Measurements from ENCODE around the gene SOX10.
A peak's percentile ranks its signal among the peaks of the same experiment; 100 is the strongest.
"Not testable (repeated sequence)": the region's sequence is repeated elsewhere in the genome, so short reads cannot be mapped to it uniquely, and the experiment has no call there.

Gene SOX10

GRCh38 chr22:37967637-37968451 is 16.5 kb downstream of the SOX10 start:
- Mint-ChIP-seq H3K27me3 (ENCODE audit: low read depth) (no peaks in the 10 kb centered on the region), H3K27ac (no peak overlapping the region), H3K4me1 (ENCODE audit: low read depth) (no peaks in the 10 kb centered on the region), H3K36me3 (ENCODE audit: low read depth) (peaks cover 13% of the 10 kb centered on the region), H3K9me3 (no peaks in the 10 kb centered on the region), H3K4me3 (no peak overlapping the region)
- DNase-seq (ENCODE audit: low spot score), result no peak

- no peak overlapping the region for H3K4me3 Mint-ChIP-seq
- no peaks in the 10 kb centered on the region for H3K4me1 Mint-ChIP-seq (ENCODE audit: low read depth)
- H3K36me3 Mint-ChIP-seq (ENCODE audit: low read depth), result peaks cover 16% of the 10 kb centered on the region
- no peak for DNase-seq (ENCODE audit: low spot score)
- no peak overlapping the region for H3K27ac Mint-ChIP-seq
- no peaks in the 10 kb centered on the region for H3K27me3 Mint-ChIP-seq (ENCODE audit: low read depth)
- no peaks in the 10 kb centered on the region for H3K9me3 Mint-ChIP-seq
These were observed 17.2 kb downstream of the SOX10 start for GRCh38 chr22:37967147-37967546.

- H3K27ac Mint-ChIP-seq, result no peak overlapping the region
- no peak overlapping the region for H3K4me3 Mint-ChIP-seq
- no peaks in the 10 kb centered on the region for H3K9me3 Mint-ChIP-seq
- H3K27me3 Mint-ChIP-seq (ENCODE audit: low read depth), result no peaks in the 10 kb centered on the region
- no peaks in the 10 kb centered on the region for H3K4me1 Mint-ChIP-seq (ENCODE audit: low read depth)
- DNase-seq (ENCODE audit: low spot score), result no peak
- H3K36me3 Mint-ChIP-seq (ENCODE audit: low read depth), result peaks cover 24% of the 10 kb centered on the region
These were observed 18.3 kb downstream of the SOX10 start for GRCh38 chr22:37965940-37966664.

- H3K4me3 Mint-ChIP-seq, result no peak overlapping the region
- no peaks in the 10 kb centered on the region for H3K9me3 Mint-ChIP-seq
- H3K27me3 Mint-ChIP-seq (ENCODE audit: low read depth), result no peaks in the 10 kb centered on the region
- peaks cover 3% of the 10 kb centered on the region for H3K4me1 Mint-ChIP-seq (ENCODE audit: low read depth)
- H3K36me3 Mint-ChIP-seq (ENCODE audit: low read depth), result peaks cover 49% of the 10 kb centered on the region
- DNase-seq (ENCODE audit: low spot score), result no peak
- H3K27ac Mint-ChIP-seq, result no peak overlapping the region
These were observed 23.3 kb downstream of the SOX10 start for GRCh38 chr22:37961062-37961461.

GRCh38 chr22:37959231-37959825 is 25.0 kb downstream of the SOX10 start:
- Mint-ChIP-seq H3K9me3 (no peaks in the 10 kb centered on the region), H3K27me3 (ENCODE audit: low read depth) (no peaks in the 10 kb centered on the region), H3K4me3 (no peak overlapping the region), H3K4me1 (ENCODE audit: low read depth) (peaks cover 9% of the 10 kb centered on the region), H3K36me3 (ENCODE audit: low read depth) (peaks cover 53% of the 10 kb centered on the region), H3K27ac (no peak overlapping the region)
- no peak for DNase-seq (ENCODE audit: low spot score)

GRCh38 chr22:37957232-37957631 is 27.1 kb downstream of the SOX10 start:
- no peak for DNase-seq (ENCODE audit: low spot score)
- no peaks in the 10 kb centered on the region for H3K9me3 Mint-ChIP-seq
- H3K27me3 Mint-ChIP-seq (ENCODE audit: low read depth), result peaks cover 6% of the 10 kb centered on the region
- no peak overlapping the region for H3K4me3 Mint-ChIP-seq
- no peak overlapping the region for H3K27ac Mint-ChIP-seq
- peaks cover 17% of the 10 kb centered on the region for H3K4me1 Mint-ChIP-seq (ENCODE audit: low read depth)
- H3K36me3 Mint-ChIP-seq (ENCODE audit: low read depth), result peaks cover 51% of the 10 kb centered on the region

- H3K4me3 Mint-ChIP-seq; H3K9me3 Mint-ChIP-seq; H3K27ac Mint-ChIP-seq; DNase-seq (ENCODE audit: low spot score): not testable (repeated sequence)
- Mint-ChIP-seq H3K27me3 (ENCODE audit: low read depth) (peaks cover 13% of the 10 kb centered on the region), H3K4me1 (ENCODE audit: low read depth) (peaks cover 20% of the 10 kb centered on the region), H3K36me3 (ENCODE audit: low read depth) (peaks cover 41% of the 10 kb centered on the region)
These were observed 28.4 kb downstream of the SOX10 start for GRCh38 chr22:37955825-37956397.

- DNase-seq (ENCODE audit: low spot score), result no peak
- Mint-ChIP-seq H3K4me1 (ENCODE audit: low read depth) (peaks cover 20% of the 10 kb centered on the region), H3K27ac (no peak overlapping the region), H3K27me3 (ENCODE audit: low read depth) (peaks cover 13% of the 10 kb centered on the region), H3K9me3 (no peaks in the 10 kb centered on the region), H3K36me3 (ENCODE audit: low read depth) (peaks cover 33% of the 10 kb centered on the region), H3K4me3 (peak overlapping the region; percentile 97)
These were observed 29.7 kb downstream of the SOX10 start for GRCh38 chr22:37954686-37955085.

GRCh38 chr22:37953437-37954179 is 30.7 kb downstream of the SOX10 start, which contains the start of the genes C22orf23 and POLR2F:
Gene C22orf23 (minus strand): TSS chr22:37953601. CDS start chr22:37953149, 452 bp downstream.
Gene POLR2F (plus strand): TSS chr22:37953699. CDS start chr22:37953788, 89 bp downstream.
- Mint-ChIP-seq H3K27me3 (ENCODE audit: low read depth) (peaks cover 13% of the 10 kb centered on the region), H3K27ac (peak within 1 kb of the TSS; percentile 93), H3K9me3 (no peaks in the 10 kb centered on the region), H3K36me3 (ENCODE audit: low read depth) (peaks cover 23% of the 10 kb centered on the region), H3K4me3 (peak within 1 kb of the TSS; percentile 97), H3K4me1 (ENCODE audit: low read depth) (peaks cover 20% of the 10 kb centered on the region)
- peak; percentile 94 for DNase-seq (ENCODE audit: low spot score)

GRCh38 chr22:37953062-37953436 is 31.3 kb downstream of the SOX10 start:
- H3K9me3 Mint-ChIP-seq, result no peaks in the 10 kb centered on the region
- DNase-seq (ENCODE audit: low spot score), result no peak
- H3K36me3 Mint-ChIP-seq (ENCODE audit: low read depth), result peaks cover 20% of the 10 kb centered on the region
- peaks cover 20% of the 10 kb centered on the region for H3K4me1 Mint-ChIP-seq (ENCODE audit: low read depth)
- H3K4me3 Mint-ChIP-seq, result peak overlapping the region; percentile 97
- no peak overlapping the region for H3K27ac Mint-ChIP-seq
- peaks cover 13% of the 10 kb centered on the region for H3K27me3 Mint-ChIP-seq (ENCODE audit: low read depth)

GRCh38 chr22:37952629-37953028 is 31.7 kb downstream of the SOX10 start:
- peaks cover 18% of the 10 kb centered on the region for H3K36me3 Mint-ChIP-seq (ENCODE audit: low read depth)
- not testable (repeated sequence) for H3K9me3 Mint-ChIP-seq; H3K27ac Mint-ChIP-seq; DNase-seq (ENCODE audit: low spot score)
- H3K4me3 Mint-ChIP-seq, result peak overlapping the region; percentile 97
- H3K4me1 Mint-ChIP-seq (ENCODE audit: low read depth), result peaks cover 17% of the 10 kb centered on the region
- peaks cover 13% of the 10 kb centered on the region for H3K27me3 Mint-ChIP-seq (ENCODE audit: low read depth)

GRCh38 chr22:37951305-37951704 is 33.0 kb downstream of the SOX10 start:
- H3K27ac Mint-ChIP-seq, result no peak overlapping the region
- H3K4me3 Mint-ChIP-seq, result no peak overlapping the region
- no peak for DNase-seq (ENCODE audit: low spot score)
- H3K4me1 Mint-ChIP-seq (ENCODE audit: low read depth), result peaks cover 17% of the 10 kb centered on the region
- peaks cover 13% of the 10 kb centered on the region for H3K27me3 Mint-ChIP-seq (ENCODE audit: low read depth)
- peaks cover 7% of the 10 kb centered on the region for H3K36me3 Mint-ChIP-seq (ENCODE audit: low read depth)
- no peaks in the 10 kb centered on the region for H3K9me3 Mint-ChIP-seq

- H3K27ac Mint-ChIP-seq; DNase-seq (ENCODE audit: low spot score); H3K9me3 Mint-ChIP-seq; H3K4me3 Mint-ChIP-seq; H3K36me3 Mint-ChIP-seq (ENCODE audit: low read depth); H3K27me3 Mint-ChIP-seq (ENCODE audit: low read depth); H3K4me1 Mint-ChIP-seq (ENCODE audit: low read depth): not testable (repeated sequence)
These were observed 37.1 kb downstream of the SOX10 start for GRCh38 chr22:37947142-37947795.
